ENCODE data around the gene SYTL2.

The SYTL2 gene

GRCh38 chr11:85652786-85653447 lies 158.0 kb downstream of the SYTL2 start:
- no peak for DNase-seq (ENCODE audit: low read depth in 2 of 2)

GRCh38 chr11:85651118-85651517 lies 159.8 kb downstream of the SYTL2 start:
- no peak for DNase-seq (ENCODE audit: low read depth in 2 of 2)

- DNase-seq (ENCODE audit: low read depth in 2 of 2): peak; percentile 85 to 90
These were observed 163.2 kb downstream of the SYTL2 start, which contains the start of gene TMEM126A for GRCh38 chr11:85647604-85648299. Gene TMEM126A, plus strand, starts transcription at chr11:85647967. Its CDS starts 2,289 bp downstream, at chr11:85650256.

- DNase-seq (ENCODE audit: low read depth in 2 of 2): no peak
These were observed 163.9 kb downstream of the SYTL2 start for GRCh38 chr11:85647078-85647477.

Data from stimulated activated CD8-positive, alpha-beta memory T cell treated with anti-CD3 and anti-CD28 coated beads, Interleukin-15, amount 100 ng/mL, for 48 hours (primary cell).